DOHH2 (cell line): ENCODE measurements around the gene FKBP1A.

Experiments
- H3F3A ChIP-seq: fragments of 200-600 bp; sonication (generic), shearing (Covaris generic); 2 replicates; pipeline ENCODE4 v1.6.0; 2016; ENCODE audit warnings: antibody characterized with exemption, mild to moderate bottlenecking; ENCODE audit not compliant: control insufficient read depth, insufficient read depth
- H3K27ac ChIP-seq: fragments of 200-600 bp; sonication (generic); 2 replicates; pipeline ENCODE4 v1.5.1; 2014; ENCODE audit warnings: low read depth, mild to moderate bottlenecking, low read length, moderate library complexity
- H3K27me3 ChIP-seq: fragments of 200-600 bp; sonication (generic); 2 replicates; pipeline ENCODE4 v1.6.1; 2014; ENCODE audit warnings: mild to moderate bottlenecking, low read length, mixed read lengths; ENCODE audit not compliant: control insufficient read depth
- H3K36me3 ChIP-seq: fragments of 200-600 bp; sonication (generic); 2 replicates; pipeline ENCODE4 v1.6.1; 2014; ENCODE audit warnings: mild to moderate bottlenecking, low read length, moderate library complexity, mixed read lengths; ENCODE audit not compliant: control insufficient read depth
- H3K4me1 ChIP-seq: fragments of 200-600 bp; sonication (generic); 2 replicates; pipeline ENCODE4 v1.6.1; 2014; ENCODE audit warnings: mild to moderate bottlenecking, low read length, mixed read lengths; ENCODE audit not compliant: control insufficient read depth
- H3K4me2 ChIP-seq: fragments of 200-600 bp; sonication (generic); 2 replicates; pipeline ENCODE4 v1.6.0; 2014; ENCODE audit warnings: mild to moderate bottlenecking, low read length, moderate library complexity
- H3K4me3 ChIP-seq: fragments of 200-600 bp; sonication (generic); 2 replicates; pipeline ENCODE4 v1.5.1; 2014; ENCODE audit warnings: mild to moderate bottlenecking, low read length, mixed read lengths
- H3K79me2 ChIP-seq: fragments of 200-600 bp; sonication (generic); 2 replicates; pipeline ENCODE4 v1.6.1; 2014; ENCODE audit warnings: mild to moderate bottlenecking, low read length, mixed read lengths; ENCODE audit not compliant: control insufficient read depth
- H3K9me2 ChIP-seq: fragments of 200-600 bp; sonication (generic); replicated peaks from 2 replicates; pipeline ENCODE4 v1.6.1; 2014; ENCODE audit warnings: mild to moderate bottlenecking, low read length, mixed read lengths; ENCODE audit not compliant: control insufficient read depth
- H3K9me3 ChIP-seq: fragments of 200-600 bp; sonication (generic); 2 replicates; pipeline ENCODE4 v1.6.1; 2014; ENCODE audit warnings: antibody characterized with exemption, low read length, mixed read lengths; ENCODE audit not compliant: control insufficient read depth, insufficient read depth
- H4K20me1 ChIP-seq: fragments of 200-600 bp; sonication (generic); 2 replicates; pipeline ENCODE4 v1.6.0; 2014; ENCODE audit warnings: low read depth, mild to moderate bottlenecking, antibody characterized with exemption, low read length, moderate library complexity; ENCODE audit not compliant: control insufficient read depth, insufficient read depth
- CTCF ChIP-seq: fragments of 200-600 bp; sonication (generic); IDR thresholded peaks from one replicate; pipeline ENCODE4 v1.5.1; 2014; ENCODE audit warnings: antibody characterized with exemption, mild to moderate bottlenecking, low read depth, low read length; ENCODE audit not compliant: poor library complexity, severe bottlenecking
- EZH2phosphoT487 ChIP-seq: fragments of 200-600 bp; sonication (generic); IDR thresholded peaks from 2 replicates; pipeline ENCODE4 v1.6.1; 2017; ENCODE audit warnings: borderline replicate concordance, mild to moderate bottlenecking, antibody characterized with exemption, low read length, moderate library complexity, mixed read lengths

FKBP1A gene

GRCh38 chr20:1391640-1392442, 1.0 kb downstream of the FKBP1A start:
- Histone ChIP-seq H3K27me3 (peaks cover 16% of the 10 kb centered on the region), H3K9me3 (no peaks in the 10 kb centered on the region), H3K4me1 (peaks cover 51% of the 10 kb centered on the region), H3K36me3 (peaks cover 41% of the 10 kb centered on the region), H3K4me3 (peak overlapping the region; percentile 94), H3F3A (no peaks in the 10 kb centered on the region), H3K79me2 (peaks cover 60% of the 10 kb centered on the region), H3K27ac (peak overlapping the region; percentile 23; the same call in 1 of the 2 replicates), H3K4me2 (peak overlapping the region; percentile 90), H4K20me1 (peaks cover 41% of the 10 kb centered on the region), H3K9me2 (no peaks in the 10 kb centered on the region)
- no peak for TF ChIP-seq CTCF
- no peak for TF ChIP-seq EZH2phosphoT487

GRCh38 chr20:1390581-1391403, 2.1 kb downstream of the FKBP1A start:
- Histone ChIP-seq H4K20me1 (peaks cover 52% of the 10 kb centered on the region), H3K27me3 (peaks cover 9% of the 10 kb centered on the region), H3K9me3 (no peaks in the 10 kb centered on the region), H3K9me2 (no peaks in the 10 kb centered on the region), H3K36me3 (peaks cover 51% of the 10 kb centered on the region), H3K27ac (no peak overlapping the region), H3K79me2 (peaks cover 70% of the 10 kb centered on the region), H3K4me1 (peaks cover 47% of the 10 kb centered on the region), H3F3A (no peaks in the 10 kb centered on the region), H3K4me3 (peak overlapping the region; percentile 94), H3K4me2 (peak overlapping the region; percentile 90)
- TF ChIP-seq CTCF: no peak
- no peak for TF ChIP-seq EZH2phosphoT487

GRCh38 chr20:1389703-1390580, 2.9 kb downstream of the FKBP1A start:
- Histone ChIP-seq H3K79me2 (peaks cover 79% of the 10 kb centered on the region), H3K9me3 (no peaks in the 10 kb centered on the region), H3F3A (no peaks in the 10 kb centered on the region), H4K20me1 (peaks cover 55% of the 10 kb centered on the region), H3K4me1 (peaks cover 47% of the 10 kb centered on the region), H3K36me3 (peaks cover 55% of the 10 kb centered on the region), H3K4me2 (peak overlapping the region; percentile 90), H3K9me2 (no peaks in the 10 kb centered on the region), H3K27ac (no peak overlapping the region), H3K27me3 (0 out of 2 replicates have a peak, but pooled peaks cover under 1% of the 10 kb centered on the region), H3K4me3 (peak overlapping the region; percentile 94)
- TF ChIP-seq CTCF (no peak), EZH2phosphoT487 (no peak)
